A673 (cell line): ENCODE data around the gene CHRM4. TPM values are rescaled to one million over a fixed set of nuclear protein-coding genes. Genes with fewer than 3 reads are reported as not detected.

Source experiments
- BruUV-seq: library from RNA; stranded (reverse); fragments of 400-500 nt; replicated peaks from 2 replicates; lab custom pipeline; 2021; lab: Mats Ljungman, UMichigan
- CTCF ChIA-PET: fragments of 300-600 bp; sonication (Branson Sonifier 250); formaldehyde crosslinking; loops from one replicate; lab custom pipeline; 2022; ENCODE audit warnings: antibody characterized with exemption; lab: Charles Lee
- POLR2A ChIA-PET: fragments of 300-600 bp; sonication (Branson Sonifier 250); formaldehyde crosslinking; loops from one replicate; lab custom pipeline; 2022; ENCODE audit warnings: antibody characterized with exemption; ENCODE audit not compliant: low non-redundant PET; lab: Charles Lee
- DNase-seq: peaks from one replicate; pipeline ENCODE4 v3.0.0-alpha.2; 2015; ENCODE audit warnings: low spot score
- H3K27ac ChIP-seq: fragments of 200-600 bp; sonication (generic); 2 replicates; pipeline ENCODE4 v1.5.1; 2016; ENCODE audit warnings: mixed run types, low read depth, mild to moderate bottlenecking, mixed read lengths, antibody characterized with exemption, low read length; ENCODE audit not compliant: poor library complexity, severe bottlenecking
- H3K27me3 ChIP-seq: fragments of 200-600 bp; sonication (generic); replicated peaks from 2 replicates; pipeline ENCODE4 v1.6.1; 2017; ENCODE audit warnings: mixed run types, low read depth, mild to moderate bottlenecking, mixed read lengths, antibody characterized with exemption, low read length; ENCODE audit not compliant: insufficient read depth, poor library complexity
- H3K36me3 ChIP-seq: fragments of 200-600 bp; sonication (generic); 2 replicates; pipeline ENCODE4 v1.6.1; 2016; ENCODE audit warnings: mixed run types, mild to moderate bottlenecking, mixed read lengths, antibody characterized with exemption, low read length; ENCODE audit not compliant: insufficient read depth, poor library complexity, severe bottlenecking
- H3K4me1 ChIP-seq: fragments of 200-600 bp; sonication (generic); 2 replicates; pipeline ENCODE4 v1.6.1; 2017; ENCODE audit warnings: mixed run types, mild to moderate bottlenecking, mixed read lengths, antibody characterized with exemption, low read length; ENCODE audit not compliant: insufficient read depth, poor library complexity, severe bottlenecking
- H3K4me3 ChIP-seq: fragments of 200-600 bp; sonication (generic); 2 replicates; pipeline ENCODE4 v1.5.1; 2016; ENCODE audit warnings: low read depth, mixed run types, mild to moderate bottlenecking, mixed read lengths, low read length; ENCODE audit not compliant: poor library complexity, severe bottlenecking
- H3K9me3 ChIP-seq: fragments of 200-600 bp; sonication (generic); 2 replicates; pipeline ENCODE4 v1.6.1; 2016; ENCODE audit warnings: mixed run types, low read depth, mild to moderate bottlenecking, mixed read lengths, antibody characterized with exemption, low read length; ENCODE audit not compliant: poor library complexity, severe bottlenecking
- EZH2 ChIP-seq: fragments of 200-600 bp; sonication (generic); IDR thresholded peaks from 2 replicates; pipeline ENCODE4 v1.6.1; 2017; ENCODE audit warnings: borderline replicate concordance, low read depth, mild to moderate bottlenecking, mixed read lengths, antibody characterized with exemption, low read length; ENCODE audit not compliant: poor library complexity, severe bottlenecking
- intact Hi-C: fragments of 100-400 bp; cut with micrococcal nuclease; formaldehyde crosslinking; loops from one replicate; pipeline ENCODE4 v1.10.0; 2022; ENCODE audit not compliant: unreplicated experiment
- microRNA-seq: library from miRNA; unstranded; fragments of <30 nt; microRNA quantifications from one replicate; pipeline ENCODE4 v1.2.0, GENCODE V29; 2021
- total RNA-seq: library from RNA; stranded (reverse); gene quantifications from 2 replicates; pipeline ENCODE4 v1.2.3, GENCODE V29; 2021
- TF ChIP-seq, protein P1 (sequence below): fragments of 300-800, 200-600 bp; sonication (generic); conservative IDR thresholded peaks from 2 replicates; pipeline ENCODE4 v1.5.1; 2017; ENCODE audit warnings: low read depth, mild to moderate bottlenecking, antibody characterized with exemption, low read length, moderate library complexity, mixed read lengths

Gene CHRM4
- total RNA-seq, 1 experiment from 2014 or later = not detected

DNA sequence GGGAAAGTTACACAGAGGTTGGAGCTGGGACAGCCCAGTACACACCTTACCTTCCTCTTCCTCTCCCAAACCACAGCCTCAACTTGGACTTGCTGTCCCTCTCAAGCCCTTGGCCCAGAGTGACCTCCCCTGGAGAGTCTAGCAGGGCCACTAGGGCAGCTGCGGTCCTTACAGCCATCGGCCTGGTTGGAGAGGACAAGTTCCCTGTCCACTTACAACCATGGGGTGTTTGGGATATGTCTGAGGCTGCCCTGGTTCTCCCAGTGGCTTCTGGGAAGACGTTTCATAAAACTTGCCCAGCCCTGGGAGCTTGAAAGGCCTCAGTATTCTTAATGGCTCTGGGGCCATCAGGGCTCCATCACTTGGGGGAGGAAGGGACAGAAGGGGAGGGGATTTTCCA lies 57.4 kb downstream of the CHRM4 start:
- intact Hi-C loops = loop anchor here (5.0 kb wide), 1 partner anchor 52 kb away; no protein-coding TSS in a partner anchor
- ChIA-PET CTCF (interaction anchor here (1.1 kb wide), 1 partner anchor 25 kb away, joined by 3 read pairs; no protein-coding TSS in a partner anchor), POLR2A (interaction anchor here (0.7 kb wide), 2 partner anchors 15 to 410 kb away, joined by 3 to 5 read pairs; no protein-coding TSS in a partner anchor)
- Histone ChIP-seq H3K4me3 (no peak overlapping the region), H3K27me3 (peaks cover 14% of the 10 kb centered on the region), H3K36me3 (no peaks in the 10 kb centered on the region), H3K27ac (no peak overlapping the region), H3K9me3 (no peaks in the 10 kb centered on the region), H3K4me1 (peaks cover 48% of the 10 kb centered on the region)
- TF ChIP-seq EZH2 = no peak
- TF ChIP-seq, protein P1, sequence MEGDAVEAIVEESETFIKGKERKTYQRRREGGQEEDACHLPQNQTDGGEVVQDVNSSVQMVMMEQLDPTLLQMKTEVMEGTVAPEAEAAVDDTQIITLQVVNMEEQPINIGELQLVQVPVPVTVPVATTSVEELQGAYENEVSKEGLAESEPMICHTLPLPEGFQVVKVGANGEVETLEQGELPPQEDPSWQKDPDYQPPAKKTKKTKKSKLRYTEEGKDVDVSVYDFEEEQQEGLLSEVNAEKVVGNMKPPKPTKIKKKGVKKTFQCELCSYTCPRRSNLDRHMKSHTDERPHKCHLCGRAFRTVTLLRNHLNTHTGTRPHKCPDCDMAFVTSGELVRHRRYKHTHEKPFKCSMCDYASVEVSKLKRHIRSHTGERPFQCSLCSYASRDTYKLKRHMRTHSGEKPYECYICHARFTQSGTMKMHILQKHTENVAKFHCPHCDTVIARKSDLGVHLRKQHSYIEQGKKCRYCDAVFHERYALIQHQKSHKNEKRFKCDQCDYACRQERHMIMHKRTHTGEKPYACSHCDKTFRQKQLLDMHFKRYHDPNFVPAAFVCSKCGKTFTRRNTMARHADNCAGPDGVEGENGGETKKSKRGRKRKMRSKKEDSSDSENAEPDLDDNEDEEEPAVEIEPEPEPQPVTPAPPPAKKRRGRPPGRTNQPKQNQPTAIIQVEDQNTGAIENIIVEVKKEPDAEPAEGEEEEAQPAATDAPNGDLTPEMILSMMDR = no peak
- BruUV-seq = no TSS peak
- DNase-seq = no peak

Small RNA genes within 50 kb of the gene (microRNA-seq; reads per million reads assigned to microRNA genes)
- 4.9 reads per million, percentile 15 among the genes with 10 or more reads in this experiment for gene MIR4688

Other genes with a start within 250 kb of the CHRM4 start
- gene CREB3L1, start 114.1 kb downstream of the CHRM4 start, total RNA-seq = 3.5 and 10.7 TPM in 2 replicates
- gene DGKZ, start 44.3 kb downstream of the CHRM4 start, total RNA-seq = 139 and 145 TPM in 2 replicates
- 252 and 397 TPM in 2 replicates for gene MDK, start 10.1 kb downstream of the CHRM4 start, total RNA-seq
- gene AMBRA1, start 202.2 kb upstream of the CHRM4 start, total RNA-seq = 69.9 and 78.1 TPM in 2 replicates
- gene HARBI1, start 225.5 kb upstream of the CHRM4 start, total RNA-seq = 10.1 and 11.6 TPM in 2 replicates
- gene ATG13, start 225.8 kb upstream of the CHRM4 start, total RNA-seq = 155 and 158 TPM in 2 replicates